ENCODE results near the gene KIF2A. TPM values are rescaled to one million over a fixed set of nuclear protein-coding genes. Genes with fewer than 3 reads are reported as not detected.

Gene KIF2A
- 38.1 TPM for total RNA-seq

DNA sequence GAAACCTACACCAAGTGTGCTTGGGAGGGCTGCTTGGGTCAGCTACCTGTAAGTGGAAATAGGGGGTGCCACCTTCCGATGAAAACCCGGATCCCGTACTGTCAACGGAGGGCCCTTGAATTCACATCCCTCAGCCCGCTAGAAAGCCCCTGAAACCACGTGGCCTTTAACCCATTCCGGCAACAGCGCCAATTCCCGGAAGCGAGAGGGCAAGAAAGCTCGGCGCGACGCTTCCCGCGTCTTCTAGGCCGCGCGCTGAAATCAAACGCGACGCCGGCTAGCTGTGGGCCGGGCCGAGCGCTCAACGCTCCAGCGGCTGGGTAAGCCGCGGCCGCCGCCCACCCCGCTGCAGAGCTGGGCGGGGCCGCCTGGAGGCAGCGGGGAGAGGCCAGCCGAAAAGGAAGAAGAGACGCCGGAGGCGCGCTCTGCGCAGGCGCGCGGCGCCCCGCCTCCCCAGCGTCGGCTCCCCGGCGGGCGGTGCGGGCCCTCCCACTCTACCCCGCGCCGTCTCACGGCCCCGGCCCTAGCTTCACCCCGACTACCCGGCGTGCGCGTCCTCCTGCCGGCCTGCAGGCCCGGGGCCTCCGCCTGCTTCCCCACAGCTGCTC, at the start of gene KIF2A:
TSS of gene KIF2A (plus strand) at position 492 of the 608 bp plus-strand sequence. CDS start 267 bp downstream, outside the sequence.

DNA sequence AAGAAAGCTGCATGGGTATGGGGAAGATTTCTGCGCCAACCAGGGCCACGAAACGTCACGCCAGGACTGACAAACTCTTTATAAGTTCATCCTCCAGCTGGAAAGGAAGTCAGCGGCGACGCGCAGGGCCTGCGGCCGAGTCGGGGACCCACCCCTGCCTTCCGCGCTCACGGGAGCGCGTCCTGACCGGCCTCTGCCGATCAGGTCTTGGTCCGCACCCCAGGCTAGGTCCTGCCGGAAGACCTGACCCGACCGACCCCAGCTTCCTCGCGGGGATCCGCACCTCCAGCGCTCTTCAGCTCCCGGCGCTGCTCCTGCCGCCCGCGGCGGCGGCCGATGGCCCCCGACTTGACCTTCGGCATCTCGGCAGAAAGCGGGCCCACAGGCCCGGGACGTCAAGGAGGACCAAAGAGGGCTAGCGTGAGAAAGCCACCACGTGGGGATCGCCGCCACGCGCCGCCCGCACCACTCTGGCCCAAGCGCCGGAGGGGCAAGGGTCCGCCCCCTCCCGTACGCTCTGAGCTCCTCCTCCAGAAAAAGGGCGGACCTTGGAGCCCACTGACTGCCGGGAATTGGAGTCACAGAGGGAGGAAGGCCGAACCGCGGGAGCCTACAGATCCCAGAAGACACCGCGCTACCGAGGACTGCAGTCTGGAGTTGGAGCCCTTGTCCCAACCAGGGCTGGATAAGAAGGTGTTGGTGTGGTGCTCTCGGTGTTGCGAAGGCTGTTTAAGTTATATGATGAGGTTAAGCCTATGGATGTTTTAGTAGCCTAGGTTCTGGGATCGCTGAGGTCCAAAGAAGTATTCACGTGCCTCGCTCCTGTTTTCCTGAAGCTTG, 97.6 kb downstream of the KIF2A start, which contains the start of gene DIMT1:
TSS of gene DIMT1 (minus strand) at position 495 of the 840 bp plus-strand sequence. CDS start at position 362, 133 bp downstream.

DNA sequence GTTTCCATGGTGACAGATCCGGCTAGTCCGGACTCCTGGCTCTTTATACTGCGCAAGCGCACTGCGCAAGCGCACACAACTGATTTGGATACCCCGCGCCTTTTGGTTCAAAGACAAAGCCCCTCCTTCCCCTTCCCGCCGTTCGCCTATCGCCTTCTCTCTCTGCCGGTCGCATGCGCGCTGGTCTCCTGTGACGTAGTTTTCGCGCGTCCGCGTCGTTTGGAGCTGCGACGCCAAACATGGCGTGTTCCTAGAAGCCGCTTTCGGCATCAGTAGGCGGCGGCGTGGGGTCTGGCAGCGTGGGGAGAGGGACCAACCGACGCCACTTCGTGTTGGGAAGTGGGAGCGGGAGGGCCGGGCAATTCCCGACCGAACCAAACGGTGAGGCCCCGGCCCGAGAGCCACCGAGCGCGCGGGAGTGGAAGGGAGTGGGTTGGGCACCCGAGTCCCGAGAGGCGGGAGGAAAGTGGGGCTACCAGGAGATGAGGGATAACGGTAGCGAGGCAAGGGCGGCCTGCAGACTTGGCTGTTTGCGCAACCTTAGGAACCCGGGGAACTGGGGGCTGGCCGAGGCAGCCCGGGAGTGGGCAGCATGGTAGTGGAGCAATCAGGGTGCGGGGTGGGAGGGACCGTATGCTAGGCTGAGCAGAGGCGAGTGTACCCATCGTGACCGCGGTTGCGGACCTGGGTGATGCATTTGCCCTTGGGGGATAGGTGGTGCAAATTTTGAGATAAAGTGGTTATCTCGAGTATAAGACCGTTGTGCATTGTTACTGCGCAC, 106.7 kb downstream of the KIF2A start, which contains the start of gene IPO11:
TSS of gene IPO11 (plus strand) at position 215 of the 781 bp plus-strand sequence. CDS start 24,517 bp downstream, outside the sequence.

Other genes with a start within 250 kb of the KIF2A start
- 31.2 TPM for gene DIMT1, start 97.7 kb downstream of the KIF2A start, total RNA-seq
- gene IPO11, start 106.6 kb downstream of the KIF2A start, total RNA-seq = 36.8 TPM